Natural killer cell (primary cell): ENCODE results near the gene ADCY9. TPM values are rescaled to one million over a fixed set of nuclear protein-coding genes. Genes with fewer than 3 reads are reported as not detected.

Experiments
- ATAC-seq, 3 donors: fragments of 150-1000 bp in 2 of 3; fragments of 200-7000 bp in 1 of 3; cut with Tn5 transposase; 1 replicate in 1 of 3; 2 replicates in 2 of 3; pipeline ENCODE4 v1.10.0; 2021; ENCODE audit warnings: mild to moderate bottlenecking in 2 of 3, moderate library complexity in 2 of 3
- DNase-seq, 2 donors: peaks; one replicate each; pipeline versions ENCODE4 v3.0.0 to v3.0.0-alpha.2; 2013 to 2021; ENCODE audit warnings: mixed read lengths in 1 of 2
- H3K27ac ChIP-seq: one replicate; pipeline ENCODE4 v1.5.1; 2013; ENCODE audit warnings: mild to moderate bottlenecking, low read length
- H3K27me3 ChIP-seq: one replicate; pipeline ENCODE4 v1.6.1; 2013; ENCODE audit warnings: low read length; ENCODE audit not compliant: control insufficient read depth, insufficient read depth
- H3K36me3 ChIP-seq: one replicate; pipeline ENCODE4 v1.6.1; 2013; ENCODE audit warnings: low read length; ENCODE audit not compliant: control insufficient read depth, insufficient read depth
- H3K4me1 ChIP-seq: one replicate; pipeline ENCODE4 v1.6.1; 2013; ENCODE audit warnings: low read length; ENCODE audit not compliant: control insufficient read depth, insufficient read depth
- H3K4me3 ChIP-seq: one replicate; pipeline ENCODE4 v1.5.1; 2013; ENCODE audit warnings: low read length
- H3K9me3 ChIP-seq: one replicate; pipeline ENCODE4 v1.6.1; 2013; ENCODE audit warnings: low read length; ENCODE audit not compliant: control insufficient read depth, insufficient read depth
- H3K27ac Mint-ChIP-seq, 2 donors: one replicate each; pipeline ENCODE4 v1.8.0; 2022; ENCODE audit warnings: mild to moderate bottlenecking in 2 of 2, mixed read lengths in 2 of 2, moderate library complexity in 1 of 2
- H3K27me3 Mint-ChIP-seq, 2 donors: one replicate each; pipeline ENCODE4 v1.8.0; 2022; ENCODE audit warnings: low read depth in 2 of 2, mixed read lengths in 2 of 2
- H3K36me3 Mint-ChIP-seq: one replicate; pipeline ENCODE4 v1.8.0; 2022; ENCODE audit warnings: mixed read lengths
- H3K4me1 Mint-ChIP-seq, 2 donors: one replicate each; pipeline ENCODE4 v1.8.0; 2022; ENCODE audit warnings: mixed read lengths in 2 of 2
- H3K4me3 Mint-ChIP-seq: one replicate; pipeline ENCODE4 v1.8.0; 2022; ENCODE audit warnings: mild to moderate bottlenecking, moderate library complexity, mixed read lengths
- H3K9me3 Mint-ChIP-seq, 2 donors: one replicate each; pipeline ENCODE4 v1.8.0; 2022; ENCODE audit warnings: mixed read lengths in 2 of 2
- WGBS: methylation state at CpG from one replicate; pipeline ENCODE4 v1.1.7; 2013; ENCODE audit warnings: missing lambda C conversion rate; ENCODE audit not compliant: insufficient coverage; 5-methylcytosine and 5-hydroxymethylcytosine counted together
- intact Hi-C: fragments of 100-400 bp; cut with micrococcal nuclease; formaldehyde crosslinking; loops from one replicate; pipeline ENCODE4 v1.14.2; 2022
- total RNA-seq, 4 donors: library from RNA; stranded (reverse); fragments of 120-200 nt in 1 of 4; gene quantifications; one replicate each; pipeline versions ENCODE4 v1.2.3 to v1.2.4, GENCODE V29; 2013 to 2022
- TF ChIP-seq, protein P1 (sequence below): fragments of 200-600 bp; IDR thresholded peaks from one replicate; pipeline ENCODE4 v1.8.0; 2022; ENCODE audit warnings: antibody characterized with exemption

The ADCY9 gene
- total RNA-seq, 3 donors from 2014 or later (not counting 1 experiment from before 2014, with no cell fraction given), result 28.0 to 52.4 (median 38.3) TPM

DNA sequence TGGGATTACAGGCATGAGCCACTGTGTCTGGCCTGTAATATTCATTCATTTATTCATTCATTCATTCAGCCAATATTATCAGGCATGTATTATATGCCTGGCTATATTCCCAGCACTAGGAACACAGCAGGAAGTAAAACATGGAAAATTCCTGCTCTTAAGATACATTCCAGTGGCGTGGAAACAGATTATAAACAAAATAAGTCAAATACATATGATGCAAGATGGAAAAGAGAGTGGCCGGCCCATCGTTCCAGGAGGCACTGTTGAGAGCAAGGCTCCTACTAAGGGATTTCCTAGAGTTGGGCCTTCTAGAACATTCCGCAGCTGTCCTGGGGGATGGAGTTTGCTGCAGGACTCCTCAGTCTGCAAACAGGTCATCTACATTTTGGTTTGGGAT, 17.7 kb downstream of the ADCY9 start:
- H3K27ac Mint-ChIP-seq, result no peak overlapping the region
- no peaks in the 10 kb centered on the region for H3K9me3 Mint-ChIP-seq
- no peaks in the 10 kb centered on the region for H3K27me3 Mint-ChIP-seq
- peaks cover 3% of the 10 kb centered on the region for H3K36me3 ChIP-seq
- H3K27me3 ChIP-seq, result no peaks in the 10 kb centered on the region
- ATAC-seq (no peak), DNase-seq (no peak)
- H3K27ac ChIP-seq, result no peak overlapping the region
- H3K4me1 Mint-ChIP-seq, result peaks cover 21 to 55% of the 10 kb centered on the region in 2 donors
- no peaks in the 10 kb centered on the region for H3K36me3 Mint-ChIP-seq
- no peak overlapping the region for H3K4me3 Mint-ChIP-seq
- WGBS, result 96% methylated on average over 4 of the region's 4 CpGs
- peaks cover 9% of the 10 kb centered on the region for H3K4me1 ChIP-seq
- TF ChIP-seq, protein P1, sequence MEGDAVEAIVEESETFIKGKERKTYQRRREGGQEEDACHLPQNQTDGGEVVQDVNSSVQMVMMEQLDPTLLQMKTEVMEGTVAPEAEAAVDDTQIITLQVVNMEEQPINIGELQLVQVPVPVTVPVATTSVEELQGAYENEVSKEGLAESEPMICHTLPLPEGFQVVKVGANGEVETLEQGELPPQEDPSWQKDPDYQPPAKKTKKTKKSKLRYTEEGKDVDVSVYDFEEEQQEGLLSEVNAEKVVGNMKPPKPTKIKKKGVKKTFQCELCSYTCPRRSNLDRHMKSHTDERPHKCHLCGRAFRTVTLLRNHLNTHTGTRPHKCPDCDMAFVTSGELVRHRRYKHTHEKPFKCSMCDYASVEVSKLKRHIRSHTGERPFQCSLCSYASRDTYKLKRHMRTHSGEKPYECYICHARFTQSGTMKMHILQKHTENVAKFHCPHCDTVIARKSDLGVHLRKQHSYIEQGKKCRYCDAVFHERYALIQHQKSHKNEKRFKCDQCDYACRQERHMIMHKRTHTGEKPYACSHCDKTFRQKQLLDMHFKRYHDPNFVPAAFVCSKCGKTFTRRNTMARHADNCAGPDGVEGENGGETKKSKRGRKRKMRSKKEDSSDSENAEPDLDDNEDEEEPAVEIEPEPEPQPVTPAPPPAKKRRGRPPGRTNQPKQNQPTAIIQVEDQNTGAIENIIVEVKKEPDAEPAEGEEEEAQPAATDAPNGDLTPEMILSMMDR, result no peak
- intact Hi-C loops, result no loop called here
- no peaks in the 10 kb centered on the region for H3K9me3 ChIP-seq
- no peak overlapping the region for H3K4me3 ChIP-seq

DNA sequence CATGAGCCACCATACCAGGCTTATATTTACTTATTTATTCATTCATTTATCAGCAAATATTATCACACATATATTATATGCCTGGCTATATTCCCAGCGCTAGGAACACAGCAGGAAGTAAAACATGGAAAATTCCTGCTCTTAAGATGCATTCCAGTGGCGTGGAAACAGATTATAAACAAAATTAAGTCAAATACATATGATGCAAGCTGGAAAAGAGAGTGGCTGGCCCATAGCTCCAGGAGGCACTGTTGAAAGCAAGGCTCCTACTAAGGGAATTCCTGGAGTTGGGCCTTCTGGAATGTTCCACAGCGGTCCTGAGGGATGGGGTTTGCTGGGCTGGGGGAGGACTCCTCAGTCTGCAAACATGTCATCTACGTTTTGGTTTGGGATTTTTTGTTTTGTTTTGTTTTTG, 18.4 kb downstream of the ADCY9 start:
- Histone ChIP-seq H3K27ac (no peak overlapping the region), H3K27me3 (no peaks in the 10 kb centered on the region), H3K36me3 (peaks cover under 1% of the 10 kb centered on the region), H3K4me3 (no peak overlapping the region), H3K4me1 (peaks cover 9% of the 10 kb centered on the region), H3K9me3 (no peaks in the 10 kb centered on the region)
- ATAC-seq (no peak), DNase-seq (no peak)
- Mint-ChIP-seq H3K36me3 (no peaks in the 10 kb centered on the region), H3K27ac (no peak overlapping the region), H3K4me1 (peaks cover 21 to 55% of the 10 kb centered on the region in 2 donors), H3K4me3 (no peak overlapping the region), H3K27me3 (no peaks in the 10 kb centered on the region), H3K9me3 (no peaks in the 10 kb centered on the region)
- TF ChIP-seq, protein P1, result no peak
- intact Hi-C loops, result no loop called here
- WGBS, result 87% methylated on average over 4 of the region's 4 CpGs

DNA sequence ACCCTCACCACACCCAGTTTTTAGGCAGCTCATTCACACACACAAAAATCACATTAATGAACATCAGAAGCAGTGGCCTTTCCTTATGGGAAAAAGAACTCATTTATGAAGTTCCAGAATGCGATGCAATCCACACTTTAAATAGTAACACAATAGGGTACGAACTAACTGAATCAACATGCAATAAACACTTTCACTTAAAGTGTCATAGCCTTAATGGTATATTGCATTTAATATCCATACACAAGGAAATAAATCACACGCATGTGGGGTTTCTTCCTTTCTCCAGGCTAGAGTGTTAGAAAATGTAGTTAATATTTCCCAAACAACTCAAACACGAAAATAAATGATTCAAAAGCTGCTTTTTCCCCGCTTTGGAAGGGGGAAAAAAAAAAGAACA, 19.7 kb downstream of the ADCY9 start:
- no peak overlapping the region for H3K4me3 ChIP-seq
- Mint-ChIP-seq H3K27me3 (no peaks in the 10 kb centered on the region), H3K4me1 (peaks cover 21 to 49% of the 10 kb centered on the region in 2 donors), H3K9me3 (no peaks in the 10 kb centered on the region), H3K36me3 (no peaks in the 10 kb centered on the region), H3K4me3 (no peak overlapping the region), H3K27ac (peak overlapping the region; percentile 71 to 84)
- intact Hi-C loops, result no loop called here
- no peaks in the 10 kb centered on the region for H3K36me3 ChIP-seq
- no peaks in the 10 kb centered on the region for H3K27me3 ChIP-seq
- peaks cover 9% of the 10 kb centered on the region for H3K4me1 ChIP-seq
- no CpG with 5 or more reads among the region's 5 CpGs for WGBS
- DNase-seq (no peak), ATAC-seq (no peak)
- TF ChIP-seq, protein P1, result no peak
- H3K9me3 ChIP-seq, result no peaks in the 10 kb centered on the region
- H3K27ac ChIP-seq, result no peak overlapping the region

DNA sequence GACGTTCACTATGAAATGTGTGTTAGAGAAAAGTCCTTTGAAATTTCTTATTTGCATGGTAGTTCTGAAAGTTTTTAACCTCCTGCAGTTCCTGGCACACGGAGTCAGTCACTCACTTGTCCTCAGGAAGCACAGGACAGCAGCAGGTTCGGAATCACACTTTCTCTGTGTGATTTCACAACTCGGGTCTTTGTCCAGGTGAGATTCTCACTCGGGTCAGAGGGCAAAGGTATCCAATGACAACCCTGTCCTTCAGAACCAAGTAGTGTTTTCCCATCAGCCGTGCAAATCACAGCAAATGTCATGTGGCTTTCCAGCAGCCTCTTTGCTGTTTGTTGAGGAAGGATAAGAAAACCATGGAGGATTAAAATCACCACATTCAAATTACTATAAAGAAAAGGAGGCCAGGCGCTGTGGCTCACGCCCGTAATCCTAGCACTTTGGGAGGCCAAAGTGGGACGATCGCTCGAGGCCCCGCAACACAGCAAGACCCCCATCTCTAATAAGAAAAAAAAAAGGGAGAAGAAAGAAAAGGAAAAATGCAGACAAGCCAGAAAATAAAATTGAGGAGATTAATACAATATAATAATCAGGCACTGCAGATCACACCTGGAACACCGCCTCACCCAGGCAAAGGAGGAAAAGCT, 22.0 kb downstream of the ADCY9 start:
- no peaks in the 10 kb centered on the region for H3K36me3 Mint-ChIP-seq
- no peak for DNase-seq
- H3K27me3 ChIP-seq, result no peaks in the 10 kb centered on the region
- no peak for ATAC-seq
- H3K27ac ChIP-seq, result no peak overlapping the region
- peaks cover 21 to 40% of the 10 kb centered on the region in 2 donors for H3K4me1 Mint-ChIP-seq
- H3K4me1 ChIP-seq, result peaks cover 13% of the 10 kb centered on the region
- no peak overlapping the region for H3K4me3 Mint-ChIP-seq
- H3K27me3 Mint-ChIP-seq, result no peaks in the 10 kb centered on the region
- H3K9me3 ChIP-seq, result no peaks in the 10 kb centered on the region
- H3K36me3 ChIP-seq, result no peaks in the 10 kb centered on the region
- WGBS, result 87% methylated on average over 7 of the region's 14 CpGs
- intact Hi-C loops, result no loop called here
- H3K9me3 Mint-ChIP-seq, result no peaks in the 10 kb centered on the region
- peak overlapping the region in 1 of 2 donors; percentile 22 for H3K27ac Mint-ChIP-seq
- TF ChIP-seq, protein P1, result no peak
- no peak overlapping the region for H3K4me3 ChIP-seq
